Measurements from ENCODE around the gene KRTAP9-6. TPM values are rescaled to one million over a fixed set of nuclear protein-coding genes. Genes with fewer than 3 reads are reported as not detected.
"Not testable (repeated sequence)": the region's sequence is repeated elsewhere in the genome, so short reads cannot be mapped to it uniquely, and the experiment has no call there.

The KRTAP9-6 gene
- total and polyA plus RNA-seq, 4 donors: not detected

GRCh38 chr17:41230094-41230493 is 35.1 kb upstream of the KRTAP9-6 start:
- peaks cover 0 to 2% (median 0%) of the 10 kb centered on the region in 4 donors for H3K9me3 ChIP-seq (ENCODE audit: control insufficient read depth in 4 of 4, insufficient read depth in 3 of 4, low read length in 3 of 4)
- TF ChIP-seq CTCF (IDR thresholded peaks at IDR 0.05; ENCODE audit: control extremely low read depth, extremely low read depth): no peak
- no peaks in the 10 kb centered on the region for H3K4me1 ChIP-seq (ENCODE audit: control insufficient read depth in 5 of 5, insufficient read depth in 5 of 5, low read length in 5 of 5)
- DNase-seq: no peak
- no peak overlapping the region for H3K4me3 ChIP-seq
- peaks cover 0 to 10% (median 0%) of the 10 kb centered on the region in 3 donors for H3K27me3 ChIP-seq (ENCODE audit: control insufficient read depth in 3 of 3, insufficient read depth in 3 of 3, low read length in 2 of 3)
- no peak for ATAC-seq (ENCODE audit: insufficient read depth, low FRiP score)
- no peaks in the 10 kb centered on the region for H3K36me3 ChIP-seq (ENCODE audit: control insufficient read depth in 4 of 4, insufficient read depth in 4 of 4, low read length in 4 of 4)
- H3K9ac ChIP-seq (ENCODE audit: insufficient read depth in 1 of 2, low read length in 2 of 2): no peak overlapping the region
- no peak overlapping the region for H3K27ac ChIP-seq (ENCODE audit: low read depth in 1 of 2, low read length in 1 of 2)

- no peak for TF ChIP-seq CTCF (IDR thresholded peaks at IDR 0.05; ENCODE audit: control extremely low read depth, extremely low read depth)
- ATAC-seq (ENCODE audit: insufficient read depth, low FRiP score) (no peak), DNase-seq (no peak)
- H3K27ac ChIP-seq (ENCODE audit: low read depth in 1 of 2, low read length in 1 of 2): no peak overlapping the region
- 89% methylated on average over 6 of the region's 6 CpGs for WGBS, 2 donors
- H3K36me3 ChIP-seq (ENCODE audit: control insufficient read depth in 4 of 4, insufficient read depth in 4 of 4, low read length in 4 of 4): no peaks in the 10 kb centered on the region
- H3K9ac ChIP-seq (ENCODE audit: insufficient read depth in 1 of 2, low read length in 2 of 2): no peak overlapping the region
- no peaks in the 10 kb centered on the region for H3K4me1 ChIP-seq (ENCODE audit: control insufficient read depth in 5 of 5, insufficient read depth in 5 of 5, low read length in 5 of 5)
- H3K4me3 ChIP-seq: no peak overlapping the region
- H3K27me3 ChIP-seq (ENCODE audit: control insufficient read depth in 3 of 3, insufficient read depth in 3 of 3, low read length in 2 of 3): peaks cover 0 to 10% (median 0%) of the 10 kb centered on the region in 3 donors
- no peaks in the 10 kb centered on the region for H3K9me3 ChIP-seq (ENCODE audit: control insufficient read depth in 4 of 4, insufficient read depth in 3 of 4, low read length in 3 of 4)
Observed at GRCh38 chr17:41231731-41232130, 33.4 kb upstream of the KRTAP9-6 start.

GRCh38 chr17:41232399-41233105 is 32.6 kb upstream of the KRTAP9-6 start, which contains the start of gene KRTAP9-3:
KRTAP9-3 (plus strand) TSS chr17:41232449; CDS start chr17:41232502, 53 bp downstream.
- not testable (repeated sequence) for H3K27me3 ChIP-seq (ENCODE audit: control insufficient read depth in 3 of 3, insufficient read depth in 3 of 3, low read length in 2 of 3); H3K27ac ChIP-seq (ENCODE audit: low read depth in 1 of 2, low read length in 1 of 2); DNase-seq; H3K36me3 ChIP-seq (ENCODE audit: control insufficient read depth in 4 of 4, insufficient read depth in 4 of 4, low read length in 4 of 4); ATAC-seq (ENCODE audit: insufficient read depth, low FRiP score); H3K4me3 ChIP-seq; H3K9me3 ChIP-seq (ENCODE audit: control insufficient read depth in 4 of 4, insufficient read depth in 3 of 4, low read length in 3 of 4); H3K4me1 ChIP-seq (ENCODE audit: control insufficient read depth in 5 of 5, insufficient read depth in 5 of 5, low read length in 5 of 5); H3K9ac ChIP-seq (ENCODE audit: insufficient read depth in 1 of 2, low read length in 2 of 2)
- 80 to 83% methylated on average over 1 of the region's 1 CpG for WGBS, 2 donors

DNA sequence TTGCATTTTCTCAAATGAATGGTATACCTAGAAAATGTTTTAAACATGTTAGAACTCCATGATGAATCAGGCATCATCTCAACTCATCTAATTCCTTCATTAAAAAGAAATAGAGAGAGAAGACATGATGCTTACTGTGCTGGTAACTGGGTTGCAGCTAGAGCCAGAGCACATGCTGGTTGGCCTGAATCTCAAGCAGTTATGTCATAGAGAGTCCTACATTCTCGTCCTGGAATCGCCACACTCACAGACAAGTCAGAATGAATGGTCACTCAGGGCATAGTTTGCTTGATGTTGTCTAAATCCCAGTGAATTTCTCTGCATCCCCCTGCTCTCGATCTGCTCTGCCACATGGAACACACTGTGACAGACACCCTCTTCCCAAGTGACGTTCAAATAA is 28.1 kb upstream of the KRTAP9-6 start:
- 72 to 77% methylated on average over 4 of the region's 4 CpGs for WGBS, 2 donors
- H3K9me3 ChIP-seq (ENCODE audit: control insufficient read depth in 4 of 4, insufficient read depth in 3 of 4, low read length in 3 of 4); H3K4me1 ChIP-seq (ENCODE audit: control insufficient read depth in 5 of 5, insufficient read depth in 5 of 5, low read length in 5 of 5); H3K36me3 ChIP-seq (ENCODE audit: control insufficient read depth in 4 of 4, insufficient read depth in 4 of 4, low read length in 4 of 4); DNase-seq; ATAC-seq (ENCODE audit: insufficient read depth, low FRiP score); H3K27me3 ChIP-seq (ENCODE audit: control insufficient read depth in 3 of 3, insufficient read depth in 3 of 3, low read length in 2 of 3); H3K27ac ChIP-seq (ENCODE audit: low read depth in 1 of 2, low read length in 1 of 2); H3K9ac ChIP-seq (ENCODE audit: insufficient read depth in 1 of 2, low read length in 2 of 2); H3K4me3 ChIP-seq: not testable (repeated sequence)

GRCh38 chr17:41237949-41238437 is 27.2 kb upstream of the KRTAP9-6 start, which contains the start of gene KRTAP9-8:
KRTAP9-8 (plus strand) TSS chr17:41237999; CDS start chr17:41238052, 53 bp downstream.
- not testable (repeated sequence) for DNase-seq; H3K27me3 ChIP-seq (ENCODE audit: control insufficient read depth in 3 of 3, insufficient read depth in 3 of 3, low read length in 2 of 3); H3K4me1 ChIP-seq (ENCODE audit: control insufficient read depth in 5 of 5, insufficient read depth in 5 of 5, low read length in 5 of 5); H3K9ac ChIP-seq (ENCODE audit: insufficient read depth in 1 of 2, low read length in 2 of 2); H3K27ac ChIP-seq (ENCODE audit: low read depth in 1 of 2, low read length in 1 of 2); H3K4me3 ChIP-seq; ATAC-seq (ENCODE audit: insufficient read depth, low FRiP score); H3K36me3 ChIP-seq (ENCODE audit: control insufficient read depth in 4 of 4, insufficient read depth in 4 of 4, low read length in 4 of 4); H3K9me3 ChIP-seq (ENCODE audit: control insufficient read depth in 4 of 4, insufficient read depth in 3 of 4, low read length in 3 of 4)
- 46 to 53% methylated on average over 3 of the region's 3 CpGs for WGBS, 2 donors

DNA sequence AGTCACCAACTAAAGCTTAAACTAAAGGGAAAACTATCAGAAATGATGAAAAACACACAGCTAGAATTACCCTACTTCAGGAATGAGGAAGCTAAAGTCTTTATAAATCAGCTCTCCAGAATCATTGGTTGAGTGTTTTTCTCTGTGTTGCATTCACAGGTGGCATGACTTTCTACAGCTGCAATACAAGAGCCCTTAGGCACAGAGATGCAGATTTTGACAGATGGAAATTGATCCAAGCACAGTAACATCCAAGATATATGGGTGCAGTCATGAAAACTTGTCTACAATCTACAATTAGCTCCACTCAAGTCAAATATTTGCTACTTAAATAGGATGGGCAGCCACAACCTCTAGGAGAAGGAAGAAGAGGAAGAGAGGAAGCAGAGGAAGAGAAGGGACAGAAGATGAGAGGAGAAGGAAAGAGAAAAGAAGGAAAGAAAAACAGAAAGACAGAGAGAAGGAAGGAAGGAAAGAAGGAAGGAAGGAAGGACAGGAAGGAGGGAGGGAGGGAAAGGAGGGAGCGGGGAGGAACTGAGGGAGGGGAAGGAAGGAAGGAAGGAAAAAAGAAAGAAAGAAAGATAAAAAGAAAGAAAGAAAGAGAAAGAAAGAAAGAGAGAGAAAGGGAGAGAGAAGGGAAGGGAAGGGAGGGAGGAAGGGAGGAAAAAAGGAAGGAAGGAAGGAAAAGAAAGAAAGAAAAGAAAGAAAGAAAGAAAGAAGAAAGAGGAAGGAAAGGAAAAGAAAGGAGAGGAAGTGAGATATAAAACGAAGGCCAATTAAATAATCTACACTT is 18.0 kb upstream of the KRTAP9-6 start:
- H3K36me3 ChIP-seq (ENCODE audit: control insufficient read depth in 4 of 4, insufficient read depth in 4 of 4, low read length in 4 of 4); H3K9me3 ChIP-seq (ENCODE audit: control insufficient read depth in 4 of 4, insufficient read depth in 3 of 4, low read length in 3 of 4); H3K27ac ChIP-seq (ENCODE audit: low read depth in 1 of 2, low read length in 1 of 2); H3K9ac ChIP-seq (ENCODE audit: insufficient read depth in 1 of 2, low read length in 2 of 2); H3K27me3 ChIP-seq (ENCODE audit: control insufficient read depth in 3 of 3, insufficient read depth in 3 of 3, low read length in 2 of 3); H3K4me1 ChIP-seq (ENCODE audit: control insufficient read depth in 5 of 5, insufficient read depth in 5 of 5, low read length in 5 of 5); DNase-seq; ATAC-seq (ENCODE audit: insufficient read depth, low FRiP score); H3K4me3 ChIP-seq: not testable (repeated sequence)
- WGBS, 2 donors: 47 to 62% methylated on average over 2 of the region's 2 CpGs
